Inflammatory macrophage (primary cell): Measurements from ENCODE around the gene ATP9B.

Experiments used
- DNase-seq, 2 donors: peaks; one replicate each; pipeline ENCODE4 v3.0.0-alpha.2; 2020 to 2022

The ATP9B gene

DNA sequence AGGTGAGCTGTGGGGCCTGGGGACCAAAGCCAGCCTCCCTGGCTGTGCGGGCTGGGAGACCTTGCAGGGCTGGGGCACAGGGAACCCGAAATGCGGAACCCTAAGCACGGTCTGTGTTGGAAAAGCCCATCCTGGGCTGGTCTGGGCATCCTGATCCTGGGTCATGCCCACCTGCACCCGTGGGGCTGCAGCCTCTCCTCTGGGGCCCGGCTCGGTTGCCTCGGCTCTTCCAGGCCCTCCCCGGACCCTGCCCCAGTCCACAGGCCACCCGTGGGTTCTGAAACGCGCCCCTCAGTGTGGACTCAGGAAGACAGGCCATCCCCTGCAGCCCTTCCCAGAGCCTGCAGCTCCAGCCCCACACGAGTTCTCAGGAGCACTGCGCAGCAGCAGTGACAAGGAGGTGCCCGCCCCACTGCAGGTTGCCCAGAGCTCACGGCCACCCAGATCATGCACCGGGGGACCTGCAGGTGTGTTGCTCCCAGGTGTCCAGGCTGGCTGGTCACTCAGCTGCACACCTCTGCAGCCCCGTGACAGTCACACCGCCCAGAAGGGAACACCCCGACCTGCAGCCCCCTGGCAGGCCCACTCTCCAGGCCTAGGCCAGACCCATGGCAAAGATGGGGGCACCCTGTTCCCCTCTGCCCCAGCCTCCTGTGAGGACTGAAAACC lies 314.3 kb downstream of the ATP9B start:
- no peak for DNase-seq

DNA sequence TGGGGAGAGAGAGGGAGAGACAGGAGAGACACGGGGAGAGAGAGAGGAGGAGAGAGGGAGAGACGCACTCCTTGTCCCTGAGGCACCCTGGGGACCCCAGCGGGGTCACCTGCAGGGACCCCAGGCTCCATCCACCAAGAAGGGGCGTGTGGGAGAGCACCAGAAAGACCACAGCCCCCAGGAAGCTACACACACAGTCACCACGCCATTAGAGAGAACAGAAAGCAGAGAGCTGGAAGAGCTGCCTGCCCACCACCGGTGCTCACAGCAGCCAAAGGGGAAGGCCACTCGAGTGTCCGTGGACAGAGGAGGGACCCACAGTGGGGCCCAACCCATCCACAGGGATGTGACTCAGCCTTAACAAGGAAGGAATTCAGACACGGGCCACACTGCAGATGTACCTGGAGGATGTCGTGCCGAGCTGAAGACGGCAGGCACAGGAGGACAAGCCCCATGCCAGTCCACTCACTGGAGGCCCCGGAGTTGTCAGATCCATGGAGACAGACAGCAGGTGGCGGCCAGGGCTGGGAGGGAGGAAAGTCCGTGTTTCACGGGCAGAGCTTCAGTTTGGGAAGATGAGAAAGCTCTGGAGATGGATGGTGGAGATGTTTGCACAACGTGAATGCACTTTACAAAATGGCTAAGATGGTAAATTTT lies 315.1 kb downstream of the ATP9B start:
- no peak for DNase-seq

GRCh38 chr18:79384834-79385233 lies 315.6 kb downstream of the ATP9B start:
- no peak for DNase-seq

DNA sequence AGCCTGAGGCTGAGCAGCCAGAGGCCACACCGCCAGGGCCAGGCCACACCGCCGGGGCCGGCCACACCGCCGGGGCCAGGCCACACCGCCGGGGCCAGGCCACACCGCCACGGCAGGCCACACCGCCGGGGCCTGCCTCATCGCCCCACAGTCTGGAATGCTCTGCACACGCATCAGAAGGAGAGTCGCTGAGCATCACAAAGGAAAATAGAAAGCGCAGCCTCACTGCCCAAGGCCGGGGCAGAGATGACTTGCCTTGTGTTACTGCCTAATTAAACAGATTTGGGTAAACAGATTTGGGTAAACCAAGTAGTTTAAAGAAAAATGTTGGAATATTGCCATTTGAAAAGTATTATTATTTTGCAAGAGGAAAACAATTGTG lies 316.1 kb downstream of the ATP9B start:
- DNase-seq: no peak

- no peak for DNase-seq
These were observed 316.6 kb downstream of the ATP9B start for GRCh38 chr18:79385708-79386341.

GRCh38 chr18:79386547-79386946 lies 317.4 kb downstream of the ATP9B start:
- DNase-seq: no peak

DNA sequence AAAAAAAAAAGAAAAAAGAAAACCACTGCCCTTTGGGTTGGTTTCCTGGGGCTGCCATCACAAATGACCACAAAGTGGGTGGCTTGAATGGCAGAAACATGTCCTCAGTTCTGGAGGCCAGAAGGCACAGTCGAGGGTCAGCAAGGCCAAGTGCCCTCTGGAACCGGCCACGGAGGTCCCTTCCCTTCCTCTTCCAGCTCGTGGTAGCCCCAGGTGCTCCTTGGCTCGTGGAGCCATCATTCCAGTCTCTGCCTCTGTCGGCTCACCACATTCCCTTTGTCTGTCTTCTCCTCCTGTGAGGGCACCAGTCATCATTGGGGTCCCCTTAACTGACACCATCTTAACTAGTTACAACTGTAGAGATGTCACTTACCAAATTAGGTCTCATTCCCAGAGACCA lies 318.0 kb downstream of the ATP9B start:
- DNase-seq: no peak

DNA sequence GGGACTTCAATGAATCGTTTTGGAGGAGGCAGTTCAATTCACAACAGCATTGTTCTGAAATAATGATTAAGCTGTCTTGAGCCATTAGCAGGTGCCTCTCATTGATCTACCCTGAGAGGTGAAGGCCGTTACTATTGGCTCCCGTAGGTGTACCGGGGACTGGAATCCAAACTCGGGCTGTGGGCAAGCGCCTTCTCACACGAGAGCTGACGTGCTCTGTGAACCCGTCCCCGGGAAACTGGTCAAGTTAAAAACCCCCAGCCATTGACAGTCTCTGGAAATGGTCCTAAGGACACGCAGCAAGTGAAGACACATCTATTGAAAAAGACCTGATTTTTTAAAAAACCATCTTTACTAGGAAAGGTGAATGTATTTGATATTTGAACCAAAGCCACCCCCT lies 318.4 kb downstream of the ATP9B start:
- DNase-seq: no peak

DNA sequence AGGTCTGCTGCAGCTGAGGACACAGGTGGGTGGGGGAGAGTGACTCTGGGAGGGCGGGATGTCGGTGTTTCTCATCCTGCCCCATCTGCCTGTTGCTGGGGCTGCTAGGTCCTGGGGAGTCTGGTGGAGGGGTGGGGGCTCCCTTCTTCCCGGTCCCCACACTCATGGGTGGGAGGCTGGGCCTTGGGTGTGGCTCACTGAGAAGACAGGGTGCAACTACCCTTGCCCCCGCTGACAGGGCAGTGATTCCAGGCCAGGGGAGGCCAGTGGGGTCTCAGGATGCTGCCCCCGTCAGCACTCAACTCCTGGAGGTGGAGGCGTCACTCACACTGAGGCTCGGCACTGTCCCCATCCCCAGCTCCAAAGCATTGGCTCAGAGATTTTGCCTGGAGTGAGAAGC lies 318.8 kb downstream of the ATP9B start:
- DNase-seq: no peak

DNA sequence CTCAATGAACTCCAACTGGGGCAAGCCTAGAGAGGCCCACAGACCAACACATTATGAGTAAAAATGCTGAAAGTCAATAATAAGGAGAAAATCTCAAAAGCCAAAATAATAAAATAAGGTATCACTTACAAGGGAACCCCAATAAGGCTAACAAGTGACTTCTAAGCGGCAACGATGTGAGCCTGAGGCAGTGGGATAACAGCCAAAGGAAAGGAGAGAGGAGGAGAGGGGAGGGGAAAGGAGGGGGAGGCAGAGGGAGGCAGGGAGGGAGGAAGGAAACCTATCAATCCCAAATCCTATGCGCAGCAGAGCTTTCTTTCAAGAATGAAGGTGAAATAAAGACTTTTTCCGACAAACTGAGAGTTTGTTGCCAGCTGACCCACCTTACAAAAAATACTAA lies 320.5 kb downstream of the ATP9B start:
- DNase-seq: no peak

DNA sequence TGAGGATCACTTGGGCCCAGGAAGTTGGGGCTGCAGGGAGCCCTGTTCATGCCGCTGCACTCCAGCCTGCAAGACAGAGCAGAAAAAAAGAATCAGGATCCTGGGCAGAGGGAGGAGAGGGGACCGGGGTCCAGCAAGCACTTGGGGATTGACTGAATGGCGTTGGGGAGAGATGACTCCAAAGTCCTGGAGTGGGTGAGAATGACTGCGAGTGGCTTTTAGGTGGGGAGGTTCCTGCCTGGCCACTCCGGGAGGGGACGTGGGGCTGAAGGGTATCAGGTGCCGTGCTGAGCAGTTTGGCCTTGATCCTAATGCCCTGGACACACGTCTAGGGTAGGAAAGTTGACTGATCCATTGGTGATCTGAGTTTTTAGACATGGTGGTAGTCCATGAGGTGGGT lies 323.0 kb downstream of the ATP9B start:
- DNase-seq: no peak

- DNase-seq: no peak
These were observed 324.0 kb downstream of the ATP9B start for GRCh38 chr18:79393181-79393634.

GRCh38 chr18:79393635-79394533 lies 324.7 kb downstream of the ATP9B start:
- DNase-seq: peak; percentile 53 to 59

GRCh38 chr18:79394534-79395307 lies 325.5 kb downstream of the ATP9B start:
- no peak for DNase-seq

DNA sequence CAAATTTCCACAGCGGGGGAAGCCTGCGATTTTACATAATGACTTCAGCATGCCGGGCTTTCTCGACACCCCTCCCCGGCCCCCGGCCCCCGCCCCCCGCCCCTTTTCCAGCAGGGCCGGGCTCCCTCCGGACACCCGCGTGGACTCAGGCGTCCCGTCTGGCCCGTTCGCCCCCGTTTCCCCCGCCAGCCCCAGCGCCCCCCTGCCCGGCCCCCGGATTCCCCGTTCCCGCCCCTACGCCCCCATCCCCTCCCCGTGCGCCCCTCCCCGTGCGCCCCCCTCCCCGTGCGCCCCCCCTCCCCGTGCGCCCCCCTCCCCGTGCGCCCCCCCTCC lies 326.1 kb downstream of the ATP9B start:
- no peak for DNase-seq

DNA sequence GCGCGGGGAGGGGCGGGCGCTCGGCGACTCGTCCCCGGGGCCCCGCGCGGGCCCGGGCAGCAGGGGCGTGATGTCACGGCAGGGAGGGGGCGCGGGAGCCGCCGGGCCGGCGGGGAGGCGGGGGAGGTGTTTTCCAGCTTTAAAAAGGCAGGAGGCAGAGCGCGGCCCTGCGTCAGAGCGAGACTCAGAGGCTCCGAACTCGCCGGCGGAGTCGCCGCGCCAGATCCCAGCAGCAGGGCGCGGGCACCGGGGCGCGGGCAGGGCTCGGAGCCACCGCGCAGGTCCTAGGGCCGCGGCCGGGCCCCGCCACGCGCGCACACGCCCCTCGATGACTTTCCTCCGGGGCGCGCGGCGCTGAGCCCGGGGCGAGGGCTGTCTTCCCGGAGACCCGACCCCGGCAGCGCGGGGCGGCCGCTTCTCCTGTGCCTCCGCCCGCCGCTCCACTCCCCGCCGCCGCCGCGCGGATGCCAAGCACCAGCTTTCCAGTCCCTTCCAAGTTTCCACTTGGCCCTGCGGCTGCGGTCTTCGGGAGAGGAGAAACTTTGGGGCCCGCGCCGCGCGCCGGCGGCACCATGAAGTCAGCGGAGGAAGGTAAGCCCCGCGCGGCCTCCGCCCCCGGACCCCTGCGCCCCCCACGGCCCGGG lies 326.7 kb downstream of the ATP9B start, which contains the start of gene NFATC1:
TSS of gene NFATC1 (plus strand) at position 170 of the 644 bp plus-strand sequence. CDS start at position 465, 295 bp downstream.
- peak; percentile 19 to 64 for DNase-seq

GRCh38 chr18:79396431-79397246 lies 327.4 kb downstream of the ATP9B start:
- peak in 1 of 2 donors; percentile 43 for DNase-seq

GRCh38 chr18:79397247-79397829 lies 328.1 kb downstream of the ATP9B start:
- DNase-seq: no peak

DNA sequence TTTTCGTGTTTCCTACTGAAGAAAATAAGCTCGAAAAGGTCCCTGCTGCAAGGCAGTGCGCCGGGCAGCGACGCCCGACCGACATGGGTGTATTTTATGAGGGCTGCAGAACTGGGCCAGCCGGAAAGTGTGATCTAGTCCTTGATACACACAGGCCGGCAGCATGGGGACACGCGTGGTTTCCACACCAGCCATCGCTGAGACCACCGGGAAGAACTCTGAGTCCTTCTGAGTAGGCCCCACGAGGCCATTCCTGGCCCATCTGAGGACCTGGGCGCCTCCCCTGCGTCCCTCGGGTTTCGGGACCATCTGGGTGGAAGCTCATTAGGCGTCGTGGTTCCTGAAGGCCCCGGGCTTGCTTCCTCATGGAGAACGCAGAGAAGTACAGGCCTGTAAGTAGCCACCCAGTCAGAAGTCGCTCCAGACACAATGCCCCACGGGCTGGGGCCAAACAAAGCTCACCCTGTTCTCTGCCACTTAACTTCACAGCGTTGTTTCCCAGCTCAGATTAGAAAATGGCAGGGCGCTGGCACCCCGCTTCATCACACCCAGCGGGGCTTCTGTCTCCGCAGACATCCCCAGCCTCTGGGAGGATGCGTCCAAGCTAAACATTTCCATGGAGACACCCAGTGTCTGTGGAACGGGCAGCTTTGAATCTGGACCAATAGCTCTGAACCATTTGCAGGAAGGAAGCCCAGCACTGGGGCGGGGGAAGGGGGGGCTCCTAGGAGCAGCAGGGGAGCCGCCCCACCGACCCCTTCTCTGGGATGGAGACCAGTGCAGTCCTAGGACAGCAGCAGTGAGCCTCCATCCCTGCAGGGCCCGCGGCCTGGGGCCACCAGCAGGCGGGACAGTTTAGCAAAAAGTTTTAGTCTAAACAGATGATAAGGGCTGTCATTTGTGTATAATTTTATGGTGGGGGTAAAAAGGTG lies 328.9 kb downstream of the ATP9B start:
- DNase-seq: no peak
